Neural cell (in vitro differentiated cells): Measurements from ENCODE around the gene HMGB1.

Experiments used
- TAF1 ChIP-seq: IDR thresholded peaks from 2 replicates; pipeline ENCODE4 v1.6.1; 2012; ENCODE audit warnings: low read depth
- TF ChIP-seq, protein P1 (sequence below): IDR thresholded peaks from 2 replicates; pipeline ENCODE4 v1.6.1; 2012; ENCODE audit warnings: borderline replicate concordance
- TF ChIP-seq, protein P2 (sequence below): fragments of 450-650 bp; IDR thresholded peaks from 2 replicates; pipeline ENCODE4 v1.5.1; 2014; ENCODE audit warnings: antibody characterized with exemption, mild to moderate bottlenecking, moderate library complexity; ENCODE audit not compliant: poor library complexity, severe bottlenecking

DNA sequence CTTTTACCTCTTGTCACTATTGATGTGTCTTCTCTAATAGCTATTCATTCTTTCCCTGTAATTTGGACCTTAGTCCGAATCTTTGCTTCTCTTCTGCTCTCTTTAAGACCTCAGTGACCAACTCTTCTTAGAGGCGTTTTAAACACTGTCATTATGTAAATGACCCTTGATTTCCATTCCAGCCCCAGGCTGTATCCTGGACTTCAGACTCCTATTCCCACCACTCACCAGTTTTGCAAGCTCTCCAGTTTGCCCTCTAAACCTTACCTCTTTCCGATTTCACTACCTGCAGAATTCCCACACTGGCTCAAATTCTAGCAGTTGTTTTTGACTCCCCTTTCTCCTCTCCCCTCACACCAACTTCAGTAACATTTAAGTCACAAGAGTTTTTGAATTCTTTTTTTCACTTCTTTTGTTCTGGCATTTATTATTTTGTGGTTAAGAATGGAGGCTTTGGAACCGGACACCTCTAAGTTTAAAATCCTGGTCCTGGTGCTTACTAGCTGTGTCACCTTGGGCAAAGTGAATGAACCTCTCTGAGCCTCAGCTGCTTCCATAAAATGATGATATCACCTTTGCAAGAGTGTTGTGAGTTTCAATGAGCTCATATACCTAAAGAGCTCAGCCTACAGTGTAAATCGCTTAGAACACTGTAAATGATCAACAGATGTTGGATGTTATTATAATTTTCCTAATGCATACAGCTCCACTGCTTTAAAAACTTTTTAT, 13.6 kb upstream of the HMGB1 start:
- no peak for TF ChIP-seq TAF1
- TF ChIP-seq, protein P1, sequence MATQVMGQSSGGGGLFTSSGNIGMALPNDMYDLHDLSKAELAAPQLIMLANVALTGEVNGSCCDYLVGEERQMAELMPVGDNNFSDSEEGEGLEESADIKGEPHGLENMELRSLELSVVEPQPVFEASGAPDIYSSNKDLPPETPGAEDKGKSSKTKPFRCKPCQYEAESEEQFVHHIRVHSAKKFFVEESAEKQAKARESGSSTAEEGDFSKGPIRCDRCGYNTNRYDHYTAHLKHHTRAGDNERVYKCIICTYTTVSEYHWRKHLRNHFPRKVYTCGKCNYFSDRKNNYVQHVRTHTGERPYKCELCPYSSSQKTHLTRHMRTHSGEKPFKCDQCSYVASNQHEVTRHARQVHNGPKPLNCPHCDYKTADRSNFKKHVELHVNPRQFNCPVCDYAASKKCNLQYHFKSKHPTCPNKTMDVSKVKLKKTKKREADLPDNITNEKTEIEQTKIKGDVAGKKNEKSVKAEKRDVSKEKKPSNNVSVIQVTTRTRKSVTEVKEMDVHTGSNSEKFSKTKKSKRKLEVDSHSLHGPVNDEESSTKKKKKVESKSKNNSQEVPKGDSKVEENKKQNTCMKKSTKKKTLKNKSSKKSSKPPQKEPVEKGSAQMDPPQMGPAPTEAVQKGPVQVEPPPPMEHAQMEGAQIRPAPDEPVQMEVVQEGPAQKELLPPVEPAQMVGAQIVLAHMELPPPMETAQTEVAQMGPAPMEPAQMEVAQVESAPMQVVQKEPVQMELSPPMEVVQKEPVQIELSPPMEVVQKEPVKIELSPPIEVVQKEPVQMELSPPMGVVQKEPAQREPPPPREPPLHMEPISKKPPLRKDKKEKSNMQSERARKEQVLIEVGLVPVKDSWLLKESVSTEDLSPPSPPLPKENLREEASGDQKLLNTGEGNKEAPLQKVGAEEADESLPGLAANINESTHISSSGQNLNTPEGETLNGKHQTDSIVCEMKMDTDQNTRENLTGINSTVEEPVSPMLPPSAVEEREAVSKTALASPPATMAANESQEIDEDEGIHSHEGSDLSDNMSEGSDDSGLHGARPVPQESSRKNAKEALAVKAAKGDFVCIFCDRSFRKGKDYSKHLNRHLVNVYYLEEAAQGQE = no peak
- TF ChIP-seq, protein P2, sequence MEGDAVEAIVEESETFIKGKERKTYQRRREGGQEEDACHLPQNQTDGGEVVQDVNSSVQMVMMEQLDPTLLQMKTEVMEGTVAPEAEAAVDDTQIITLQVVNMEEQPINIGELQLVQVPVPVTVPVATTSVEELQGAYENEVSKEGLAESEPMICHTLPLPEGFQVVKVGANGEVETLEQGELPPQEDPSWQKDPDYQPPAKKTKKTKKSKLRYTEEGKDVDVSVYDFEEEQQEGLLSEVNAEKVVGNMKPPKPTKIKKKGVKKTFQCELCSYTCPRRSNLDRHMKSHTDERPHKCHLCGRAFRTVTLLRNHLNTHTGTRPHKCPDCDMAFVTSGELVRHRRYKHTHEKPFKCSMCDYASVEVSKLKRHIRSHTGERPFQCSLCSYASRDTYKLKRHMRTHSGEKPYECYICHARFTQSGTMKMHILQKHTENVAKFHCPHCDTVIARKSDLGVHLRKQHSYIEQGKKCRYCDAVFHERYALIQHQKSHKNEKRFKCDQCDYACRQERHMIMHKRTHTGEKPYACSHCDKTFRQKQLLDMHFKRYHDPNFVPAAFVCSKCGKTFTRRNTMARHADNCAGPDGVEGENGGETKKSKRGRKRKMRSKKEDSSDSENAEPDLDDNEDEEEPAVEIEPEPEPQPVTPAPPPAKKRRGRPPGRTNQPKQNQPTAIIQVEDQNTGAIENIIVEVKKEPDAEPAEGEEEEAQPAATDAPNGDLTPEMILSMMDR = no peak
